Neural progenitor cell (in vitro differentiated cells): ENCODE data around the gene SLC5A10.

Experiments used
- CTCF ChIP-seq: fragments of 200-600 bp; sonication (generic); IDR thresholded peaks from 2 replicates; pipeline ENCODE4 v1.5.1; 2017; ENCODE audit warnings: antibody characterized with exemption, mild to moderate bottlenecking
- EZH2 ChIP-seq: fragments of 200-600 bp; sonication (generic); IDR thresholded peaks from 2 replicates; pipeline ENCODE4 v1.6.1; 2017; ENCODE audit warnings: antibody characterized with exemption, mild to moderate bottlenecking, moderate library complexity

GRCh38 chr17:18965530-18966236, 13.7 kb downstream of the SLC5A10 start:
- no peak for TF ChIP-seq CTCF
- no peak for TF ChIP-seq EZH2
